ENCODE measurements around the gene DUSP10.

- TF ChIP-seq, protein P1, sequence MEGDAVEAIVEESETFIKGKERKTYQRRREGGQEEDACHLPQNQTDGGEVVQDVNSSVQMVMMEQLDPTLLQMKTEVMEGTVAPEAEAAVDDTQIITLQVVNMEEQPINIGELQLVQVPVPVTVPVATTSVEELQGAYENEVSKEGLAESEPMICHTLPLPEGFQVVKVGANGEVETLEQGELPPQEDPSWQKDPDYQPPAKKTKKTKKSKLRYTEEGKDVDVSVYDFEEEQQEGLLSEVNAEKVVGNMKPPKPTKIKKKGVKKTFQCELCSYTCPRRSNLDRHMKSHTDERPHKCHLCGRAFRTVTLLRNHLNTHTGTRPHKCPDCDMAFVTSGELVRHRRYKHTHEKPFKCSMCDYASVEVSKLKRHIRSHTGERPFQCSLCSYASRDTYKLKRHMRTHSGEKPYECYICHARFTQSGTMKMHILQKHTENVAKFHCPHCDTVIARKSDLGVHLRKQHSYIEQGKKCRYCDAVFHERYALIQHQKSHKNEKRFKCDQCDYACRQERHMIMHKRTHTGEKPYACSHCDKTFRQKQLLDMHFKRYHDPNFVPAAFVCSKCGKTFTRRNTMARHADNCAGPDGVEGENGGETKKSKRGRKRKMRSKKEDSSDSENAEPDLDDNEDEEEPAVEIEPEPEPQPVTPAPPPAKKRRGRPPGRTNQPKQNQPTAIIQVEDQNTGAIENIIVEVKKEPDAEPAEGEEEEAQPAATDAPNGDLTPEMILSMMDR (IDR thresholded peaks at IDR 0.05), result no peak
- TF ChIP-seq POLR2AphosphoS5 (IDR thresholded peaks at IDR 0.05) (no peak), POLR2A (IDR thresholded peaks at IDR 0.05) (no peak), EP300 (IDR thresholded peaks at IDR 0.05; ENCODE audit: low read depth) (no peak)
These were observed 16.6 kb upstream of the DUSP10 start for GRCh38 chr1:221758455-221758854.
